GM13977 (cell line): ENCODE measurements around the gene ZNF428.

ENCODE experiments used
- DNase-seq: peaks from one replicate; pipeline ENCODE4 v3.0.0; 2012; ENCODE audit warnings: low spot score
- in situ Hi-C: fragments of 300-500 bp; cut with MboI; formaldehyde crosslinking; loops from one replicate; pipeline ENCODE4 v1.12.0; 2022; ENCODE audit warnings: low sequenced_read_pairs, low pct_unique_long_range_greater_than_20kb, mixed read lengths, inconsistent platforms; ENCODE audit not compliant: unreplicated experiment
- TF ChIP-seq, protein P1 (sequence below): IDR thresholded peaks from 2 replicates; pipeline ENCODE4 v1.5.1; 2012; ENCODE audit warnings: mild to moderate bottlenecking, control low read depth; ENCODE audit not compliant: insufficient read depth; ENCODE audit errors: extremely low read depth, missing control alignments

The ZNF428 gene, protein sequence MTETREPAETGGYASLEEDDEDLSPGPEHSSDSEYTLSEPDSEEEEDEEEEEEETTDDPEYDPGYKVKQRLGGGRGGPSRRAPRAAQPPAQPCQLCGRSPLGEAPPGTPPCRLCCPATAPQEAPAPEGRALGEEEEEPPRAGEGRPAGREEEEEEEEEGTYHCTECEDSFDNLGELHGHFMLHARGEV

DNA sequence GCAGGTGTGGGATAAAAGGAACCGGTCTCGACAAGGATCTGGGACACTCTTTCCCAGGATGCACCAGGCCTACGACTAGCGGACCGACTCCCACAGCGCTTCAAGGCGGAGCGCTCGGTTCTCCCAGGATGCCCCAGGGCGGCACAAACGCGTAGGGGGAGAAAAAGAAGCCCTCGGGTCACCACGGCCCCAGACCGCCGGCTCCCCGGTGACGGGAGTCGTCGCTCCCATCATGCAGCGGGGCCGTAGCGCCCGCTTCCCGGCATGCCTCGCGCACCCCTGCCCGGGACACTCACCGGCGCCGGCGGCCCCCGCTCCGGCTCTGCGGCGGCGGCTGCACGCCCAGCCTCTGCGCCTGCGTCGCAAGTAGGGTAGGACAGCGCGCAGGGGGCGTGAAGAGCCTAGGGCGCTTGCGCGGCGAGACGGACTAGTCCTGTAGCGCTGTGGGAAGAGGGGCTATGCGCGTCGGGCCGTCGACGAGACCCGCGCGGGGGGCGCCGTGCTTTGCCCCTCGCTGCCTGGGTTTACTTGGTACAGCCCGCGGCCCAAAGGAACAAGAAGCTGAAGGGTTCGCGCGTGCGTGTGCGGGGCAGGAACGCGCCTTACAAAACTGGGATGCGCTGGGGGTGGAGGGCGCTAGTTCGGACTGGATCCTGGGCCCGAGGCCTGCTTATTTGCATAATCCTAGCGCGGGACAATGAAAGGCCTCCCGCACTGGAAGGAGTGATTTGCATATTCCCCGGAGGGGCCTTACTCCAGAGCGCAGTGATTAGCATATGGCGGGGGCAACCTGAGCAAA, at the start of gene ZNF428:
ZNF428 (minus strand) TSS at position 368 of the 799 bp plus-strand sequence. CDS start 5,325 bp downstream, outside the sequence.
- TF ChIP-seq, protein P1, sequence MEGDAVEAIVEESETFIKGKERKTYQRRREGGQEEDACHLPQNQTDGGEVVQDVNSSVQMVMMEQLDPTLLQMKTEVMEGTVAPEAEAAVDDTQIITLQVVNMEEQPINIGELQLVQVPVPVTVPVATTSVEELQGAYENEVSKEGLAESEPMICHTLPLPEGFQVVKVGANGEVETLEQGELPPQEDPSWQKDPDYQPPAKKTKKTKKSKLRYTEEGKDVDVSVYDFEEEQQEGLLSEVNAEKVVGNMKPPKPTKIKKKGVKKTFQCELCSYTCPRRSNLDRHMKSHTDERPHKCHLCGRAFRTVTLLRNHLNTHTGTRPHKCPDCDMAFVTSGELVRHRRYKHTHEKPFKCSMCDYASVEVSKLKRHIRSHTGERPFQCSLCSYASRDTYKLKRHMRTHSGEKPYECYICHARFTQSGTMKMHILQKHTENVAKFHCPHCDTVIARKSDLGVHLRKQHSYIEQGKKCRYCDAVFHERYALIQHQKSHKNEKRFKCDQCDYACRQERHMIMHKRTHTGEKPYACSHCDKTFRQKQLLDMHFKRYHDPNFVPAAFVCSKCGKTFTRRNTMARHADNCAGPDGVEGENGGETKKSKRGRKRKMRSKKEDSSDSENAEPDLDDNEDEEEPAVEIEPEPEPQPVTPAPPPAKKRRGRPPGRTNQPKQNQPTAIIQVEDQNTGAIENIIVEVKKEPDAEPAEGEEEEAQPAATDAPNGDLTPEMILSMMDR: no peak
- in situ Hi-C loops: no loop called here
- peak; percentile 95 for DNase-seq

DNA sequence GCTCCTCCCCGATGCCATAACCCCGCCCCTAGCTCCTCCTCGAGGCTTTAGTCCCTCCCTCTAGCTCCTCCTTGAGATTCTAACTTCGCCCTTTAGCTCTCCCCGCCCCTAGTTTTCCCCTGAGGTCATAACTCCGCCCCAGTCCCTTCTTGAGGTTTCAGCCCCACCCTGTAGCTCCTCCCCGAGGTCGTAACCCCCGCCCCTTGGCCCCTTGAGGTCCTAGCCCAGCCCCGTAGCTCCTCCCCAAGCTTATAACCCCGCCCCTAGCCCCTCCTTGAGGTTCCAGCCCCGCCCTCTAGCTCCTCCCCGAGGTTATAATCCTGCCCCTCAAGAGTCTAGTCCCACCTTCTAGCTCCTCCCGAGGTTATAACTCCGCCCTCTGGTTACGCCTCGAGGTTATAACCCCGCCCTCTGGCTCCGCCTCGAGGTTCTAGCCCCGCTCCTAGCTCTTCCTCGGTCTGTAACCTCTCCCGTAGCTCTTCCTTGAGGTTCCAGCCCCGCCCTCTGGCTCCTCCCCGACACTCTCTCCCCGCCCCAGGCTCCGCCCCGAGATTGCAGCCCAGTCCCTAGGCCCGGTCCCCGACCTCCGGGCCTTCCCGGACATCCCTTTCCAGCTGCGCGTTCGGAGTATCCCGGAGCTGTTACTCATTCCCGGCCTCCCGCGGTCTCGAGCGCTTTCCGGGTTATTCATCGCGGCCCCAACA, 49.1 kb upstream of the ZNF428 start:
- TF ChIP-seq, protein P1: no peak
- peak; percentile 97 for DNase-seq
- in situ Hi-C loops: no loop called here

DNA sequence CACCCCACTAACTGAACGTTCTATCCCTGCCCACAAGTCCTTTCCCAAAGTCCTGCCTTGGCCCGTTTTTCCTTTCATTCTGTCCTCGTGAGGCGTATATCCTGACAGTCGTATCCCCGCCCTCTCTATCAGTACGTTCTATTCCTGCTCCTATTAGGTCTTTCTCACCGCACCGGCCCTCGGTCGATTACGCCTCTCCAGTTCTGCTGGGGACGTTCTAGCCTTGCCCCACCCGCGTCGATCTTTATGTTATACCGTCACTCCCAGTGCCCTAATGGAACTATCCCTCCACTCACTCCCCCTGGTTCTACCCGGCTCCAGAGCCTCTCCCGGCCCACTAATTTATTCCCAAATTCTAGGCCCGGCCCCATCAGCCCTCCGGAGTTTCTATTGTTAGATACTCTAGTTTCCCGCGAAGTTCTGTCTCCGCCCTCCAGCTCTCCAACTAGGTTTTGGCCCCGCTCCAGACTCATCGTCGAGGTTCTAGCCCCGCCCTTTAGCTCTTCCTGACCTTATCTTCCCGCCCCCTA, 48.5 kb upstream of the ZNF428 start:
- in situ Hi-C loops: no loop called here
- DNase-seq: no peak
- TF ChIP-seq, protein P1: no peak

DNA sequence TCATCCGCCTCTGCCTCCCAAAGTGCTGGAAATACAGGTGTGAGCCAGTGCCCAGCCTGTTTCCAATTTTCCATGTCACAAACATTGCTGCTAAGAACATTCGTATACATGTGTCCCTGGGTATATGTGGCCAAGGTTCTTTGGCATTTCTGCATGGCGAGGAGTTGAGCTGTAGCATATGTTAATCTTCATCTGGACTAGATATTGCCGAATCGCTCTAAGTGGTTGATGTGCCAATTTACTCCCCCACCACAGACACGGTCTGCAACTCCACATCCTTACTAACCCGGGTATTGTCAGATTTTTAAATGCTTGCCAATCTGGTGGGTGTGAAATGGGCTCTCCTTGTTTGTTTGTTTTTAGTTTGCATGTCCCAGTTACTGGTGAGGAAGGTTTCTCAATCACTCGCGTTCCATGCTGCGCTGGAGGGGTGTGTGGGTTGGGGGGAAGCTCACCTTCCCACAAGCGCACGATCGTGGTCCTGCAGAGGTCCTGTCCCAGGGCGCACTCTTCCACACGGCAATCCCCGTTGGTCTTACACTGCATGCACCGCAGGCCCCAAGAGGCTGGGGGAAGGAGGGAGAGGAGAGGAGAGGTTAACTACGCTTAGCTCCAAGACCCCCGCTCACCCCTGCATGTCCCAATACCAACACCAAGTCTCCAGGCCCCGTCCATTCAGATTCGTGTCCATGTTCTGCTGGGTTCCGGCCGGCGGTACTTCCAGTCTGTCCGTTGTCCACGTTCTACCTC, 47.9 kb upstream of the ZNF428 start:
- TF ChIP-seq, protein P1: no peak
- in situ Hi-C loops: no loop called here
- DNase-seq: no peak

DNA sequence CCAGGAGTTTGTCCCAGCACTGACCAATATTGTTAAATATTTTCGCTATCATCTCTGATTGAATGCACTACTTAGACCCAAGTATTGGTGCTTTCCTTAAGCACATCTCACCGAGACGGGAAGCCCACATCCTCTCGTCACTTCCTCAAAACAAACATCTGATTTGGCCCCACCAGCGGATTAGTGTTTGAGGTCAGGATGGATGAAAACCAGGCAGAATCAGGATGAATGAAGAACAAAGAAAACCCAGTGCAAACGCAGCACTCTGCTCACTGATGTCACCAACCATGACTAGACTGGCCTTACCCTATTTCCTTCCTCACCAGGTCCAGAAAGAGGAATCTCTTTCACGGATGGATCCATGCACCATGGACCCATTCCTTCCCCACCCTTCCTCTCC, 44.6 kb upstream of the ZNF428 start:
- TF ChIP-seq, protein P1: no peak
- in situ Hi-C loops: no loop called here
- DNase-seq: no peak

DNA sequence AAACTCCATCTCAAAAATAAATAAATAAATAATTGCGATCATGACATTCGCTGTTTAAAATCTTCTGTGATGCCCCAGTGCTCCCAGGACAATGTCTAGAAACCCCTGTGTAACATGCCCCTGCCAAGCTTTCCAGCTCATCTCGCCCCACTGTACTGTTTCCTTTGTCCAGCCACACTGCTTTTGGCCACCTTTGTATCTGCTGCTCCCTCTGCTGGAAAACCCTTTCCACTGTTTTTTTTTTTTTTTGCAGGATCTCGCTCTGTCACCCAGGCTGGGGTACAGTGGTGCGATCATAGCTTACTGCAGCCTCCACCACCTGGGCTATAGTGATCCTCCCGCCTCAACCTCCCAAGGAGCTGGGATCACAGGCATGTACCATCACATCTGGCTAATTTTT, 43.1 kb upstream of the ZNF428 start:
- no peak for DNase-seq
- in situ Hi-C loops: no loop called here
- TF ChIP-seq, protein P1: no peak
